Measurements from ENCODE around the gene AIRE. TPM values are rescaled to one million over a fixed set of nuclear protein-coding genes. Genes with fewer than 3 reads are reported as not detected.

AIRE gene
- total RNA-seq, 1 experiment from 2014 or later = 0.17 TPM

DNA sequence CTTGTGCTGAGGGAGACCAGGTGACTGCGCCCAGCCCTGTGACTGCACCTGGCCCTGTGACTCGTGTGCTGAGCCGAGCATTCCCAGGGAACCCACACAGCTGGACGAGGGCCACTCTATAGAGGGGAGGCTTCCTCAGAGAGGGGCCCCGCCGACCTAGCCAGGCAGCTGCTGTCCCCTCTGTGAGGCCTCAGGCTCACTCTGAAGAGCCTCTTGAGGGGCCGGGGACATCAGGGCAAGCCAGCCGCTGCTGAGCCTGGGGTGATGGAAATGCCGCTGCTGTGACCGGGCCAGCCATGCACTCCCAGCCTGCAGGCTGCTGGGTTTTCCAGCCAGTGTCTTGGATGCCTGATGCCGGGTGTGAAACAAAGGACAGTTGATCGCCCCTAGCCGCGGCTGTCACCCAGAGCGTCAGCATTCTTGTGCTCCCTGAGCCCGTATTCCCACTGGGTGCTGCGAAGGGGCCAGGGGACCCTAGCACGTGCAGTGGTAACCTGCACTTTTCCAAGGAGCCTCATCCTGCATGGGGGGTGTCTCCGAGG lies 31.6 kb downstream of the AIRE start:
- Histone ChIP-seq H3K27ac (ENCODE audit: insufficient read length, low read depth, low read length) (no peak overlapping the region), H3K4ac (ENCODE audit: low read depth, low read length) (no peak overlapping the region), H2AFZ (ENCODE audit: low read length) (no peak overlapping the region), H3K4me1 (ENCODE audit: insufficient read depth, low read length) (no peaks in the 10 kb centered on the region), H3K18ac (ENCODE audit: insufficient read length, low read depth, low read length) (no peak overlapping the region), H2BK20ac (ENCODE audit: low read depth, low read length, poor library complexity, severe bottlenecking) (no peak overlapping the region), H3K79me2 (ENCODE audit: insufficient read depth, low read length) (no peaks in the 10 kb centered on the region), H3K27me3 (ENCODE audit: insufficient read depth, low read length) (no peaks in the 10 kb centered on the region), H3K9me3 (ENCODE audit: control insufficient read depth, low read depth, low read length) (no peaks in the 10 kb centered on the region), H4K8ac (replicated peaks; ENCODE audit: insufficient read length, low read depth, low read length) (no peak overlapping the region), H3K4me2 (ENCODE audit: insufficient read depth, insufficient read length, low read length) (no peak overlapping the region), H3T11ph (ENCODE audit: low read length) (no peak overlapping the region), H4K5ac (ENCODE audit: insufficient read length, low read depth, low read length) (no peak overlapping the region), H3K56ac (ENCODE audit: insufficient read length, low read depth, low read length) (no peak overlapping the region), H3K9ac (ENCODE audit: extremely low read depth, insufficient read length, low read length) (no peak overlapping the region), H3K14ac (ENCODE audit: insufficient read depth, low read length) (no peak overlapping the region), H2BK12ac (ENCODE audit: insufficient read length, low read depth, low read length) (no peak overlapping the region), H3K79me1 (ENCODE audit: insufficient read depth, low read depth, low read length, poor library complexity, severe bottlenecking) (no peaks in the 10 kb centered on the region), H3K23ac (ENCODE audit: insufficient read length, low read depth, low read length) (no peak overlapping the region), H2BK5ac (ENCODE audit: insufficient read length, low read length) (no peak overlapping the region), H2BK15ac (ENCODE audit: low read depth, low read length) (no peak overlapping the region), H2AK5ac (ENCODE audit: insufficient read length, low read length) (no peak overlapping the region), H3K23me2 (ENCODE audit: insufficient read length, low read depth, low read length, poor library complexity, severe bottlenecking) (no peaks in the 10 kb centered on the region), H2BK120ac (ENCODE audit: low read depth, low read length, poor library complexity, severe bottlenecking) (no peak overlapping the region), H4K91ac (ENCODE audit: insufficient read length, low read depth, low read length) (no peak overlapping the region), H4K20me1 (ENCODE audit: control insufficient read depth, insufficient read depth, insufficient read length) (no peaks in the 10 kb centered on the region)
- no peak overlapping the region for H3K4me3 Mint-ChIP-seq
- peaks cover 3 to 16% (median 15%) of the 10 kb centered on the region in 3 experiments for H3K36me3 Mint-ChIP-seq (ENCODE audit: insufficient read depth in 1 of 3, low read depth in 3 of 3)
- no peak for DNase-seq
- H3K4me1 Mint-ChIP-seq = no peaks in the 10 kb centered on the region
- WGBS (ENCODE audit: extremely low coverage, insufficient read length, low lambda C conversion rate) = no CpG with 5 or more reads among the region's 19 CpGs
- H3K27ac Mint-ChIP-seq = peak overlapping the region in 1 of 3 experiments; percentile 61; a peak in 2 of 7 replicates
- H3K27me3 Mint-ChIP-seq (ENCODE audit: low read depth) = no peaks in the 10 kb centered on the region
- H3K9me3 Mint-ChIP-seq = no peaks in the 10 kb centered on the region
- TF ChIP-seq, protein P1, sequence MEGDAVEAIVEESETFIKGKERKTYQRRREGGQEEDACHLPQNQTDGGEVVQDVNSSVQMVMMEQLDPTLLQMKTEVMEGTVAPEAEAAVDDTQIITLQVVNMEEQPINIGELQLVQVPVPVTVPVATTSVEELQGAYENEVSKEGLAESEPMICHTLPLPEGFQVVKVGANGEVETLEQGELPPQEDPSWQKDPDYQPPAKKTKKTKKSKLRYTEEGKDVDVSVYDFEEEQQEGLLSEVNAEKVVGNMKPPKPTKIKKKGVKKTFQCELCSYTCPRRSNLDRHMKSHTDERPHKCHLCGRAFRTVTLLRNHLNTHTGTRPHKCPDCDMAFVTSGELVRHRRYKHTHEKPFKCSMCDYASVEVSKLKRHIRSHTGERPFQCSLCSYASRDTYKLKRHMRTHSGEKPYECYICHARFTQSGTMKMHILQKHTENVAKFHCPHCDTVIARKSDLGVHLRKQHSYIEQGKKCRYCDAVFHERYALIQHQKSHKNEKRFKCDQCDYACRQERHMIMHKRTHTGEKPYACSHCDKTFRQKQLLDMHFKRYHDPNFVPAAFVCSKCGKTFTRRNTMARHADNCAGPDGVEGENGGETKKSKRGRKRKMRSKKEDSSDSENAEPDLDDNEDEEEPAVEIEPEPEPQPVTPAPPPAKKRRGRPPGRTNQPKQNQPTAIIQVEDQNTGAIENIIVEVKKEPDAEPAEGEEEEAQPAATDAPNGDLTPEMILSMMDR (conservative IDR thresholded peaks at IDR 0.05) = no peak
